Fibroblast of skin of scalp (primary cell): ENCODE data around the gene RASA3.
"Not testable (repeated sequence)": the region's sequence is repeated elsewhere in the genome, so short reads cannot be mapped to it uniquely, and the experiment has no call there.

ENCODE experiments used
- DNase-seq: peaks from one replicate; pipeline ENCODE4 v3.0.0-alpha.2; 2013

Gene RASA3

DNA sequence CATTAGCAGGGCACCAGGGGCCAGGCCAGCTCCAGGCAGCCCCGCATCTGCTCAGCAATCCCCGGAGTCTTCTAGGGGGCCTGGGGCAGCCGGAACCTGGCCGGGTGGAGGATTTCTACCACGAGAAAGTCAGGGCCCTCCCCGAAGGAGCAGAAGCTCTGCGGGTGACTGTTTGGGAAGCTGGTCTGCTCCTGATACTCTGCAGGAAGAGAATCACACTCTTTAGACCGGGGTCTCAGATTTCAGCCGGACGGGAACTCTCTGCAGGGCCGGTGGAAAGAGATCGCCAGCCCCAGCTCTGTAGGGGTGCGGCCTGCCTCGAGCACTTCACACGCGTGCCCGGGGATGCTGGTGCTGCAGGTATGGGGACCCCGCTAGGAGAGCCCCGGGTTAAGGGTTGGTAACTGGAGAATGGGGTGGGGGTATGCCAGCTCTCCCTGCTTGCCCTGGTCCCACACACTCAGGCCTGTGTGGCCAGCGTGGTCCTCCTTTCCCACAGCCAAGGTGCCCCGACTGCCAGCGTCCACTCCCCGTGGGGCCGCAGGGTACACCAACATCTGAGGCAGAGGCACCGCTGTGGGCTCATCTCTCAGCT lies 20.1 kb downstream of the RASA3 start:
- DNase-seq, result no peak

DNA sequence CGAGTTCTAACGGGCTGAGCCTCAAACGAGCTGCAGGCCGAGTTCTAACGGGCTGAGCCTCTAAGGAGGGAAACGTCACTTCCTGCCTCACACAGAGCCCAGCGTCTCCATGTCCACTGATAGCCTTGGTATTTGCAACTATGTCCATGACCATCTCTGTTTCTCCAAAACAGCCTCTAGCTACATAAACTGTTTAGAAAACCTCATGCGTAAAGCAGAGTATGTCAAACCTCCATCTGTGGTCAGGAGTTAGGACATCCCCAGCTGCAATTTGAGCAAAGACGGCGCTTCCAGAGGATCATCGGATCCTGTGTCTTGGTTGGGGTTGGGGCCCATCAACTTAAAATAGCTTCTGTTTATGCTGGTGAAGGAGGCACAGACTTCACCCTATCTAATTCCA lies 20.8 kb downstream of the RASA3 start:
- DNase-seq, result peak; percentile 62

DNA sequence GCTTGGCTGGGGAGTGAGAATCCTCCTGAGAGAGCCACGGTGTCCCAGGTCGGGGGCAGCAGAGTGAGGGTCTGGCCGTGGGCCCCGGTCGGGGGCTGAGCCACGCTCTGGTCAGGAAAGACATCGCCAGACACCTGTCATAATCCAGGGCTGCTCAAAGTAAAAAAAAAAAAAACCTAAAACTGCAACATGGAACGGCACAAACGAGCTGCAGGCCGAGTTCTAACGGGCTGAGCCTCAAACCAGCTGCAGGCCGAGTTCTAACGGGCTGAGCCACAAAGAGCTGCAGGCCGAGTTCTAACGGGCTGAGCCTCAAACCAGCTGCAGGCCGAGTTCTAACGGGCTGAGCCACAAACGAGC lies 21.6 kb downstream of the RASA3 start:
- DNase-seq, result not testable (repeated sequence)

DNA sequence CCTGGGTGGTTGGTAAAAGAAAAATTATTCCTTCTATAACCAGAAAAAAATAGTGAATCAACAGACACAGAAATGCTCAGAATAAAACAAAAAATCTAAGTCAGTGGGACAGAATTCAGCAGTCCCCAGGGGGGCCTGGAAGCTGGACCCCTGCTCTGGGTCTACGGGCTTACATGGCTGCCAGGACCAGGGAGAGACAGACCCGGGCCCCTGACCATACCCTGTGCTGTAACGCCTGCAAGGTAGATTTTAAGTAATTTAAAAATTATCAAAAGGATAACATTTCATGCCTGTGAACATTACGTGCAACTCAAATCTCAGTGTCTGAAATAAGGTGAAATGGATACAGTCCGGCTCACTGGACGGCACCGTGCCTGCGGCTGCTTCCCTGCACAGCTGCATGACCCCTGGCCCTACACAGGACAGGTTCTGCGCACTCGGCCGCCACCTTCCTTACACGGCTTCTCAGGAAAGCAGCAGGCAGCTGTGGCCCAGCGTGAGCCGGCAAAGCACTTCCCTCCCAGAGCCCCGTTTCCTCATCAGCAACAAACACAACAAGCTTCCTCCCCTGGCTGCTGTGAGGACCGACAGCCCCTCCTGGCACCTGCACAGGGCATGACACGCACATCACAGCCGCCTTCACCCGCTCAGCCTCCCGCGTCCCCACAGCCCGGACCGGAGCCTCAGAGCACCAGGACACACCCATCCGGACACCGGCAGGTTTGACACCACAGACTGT lies 22.2 kb downstream of the RASA3 start:
- DNase-seq, result no peak

DNA sequence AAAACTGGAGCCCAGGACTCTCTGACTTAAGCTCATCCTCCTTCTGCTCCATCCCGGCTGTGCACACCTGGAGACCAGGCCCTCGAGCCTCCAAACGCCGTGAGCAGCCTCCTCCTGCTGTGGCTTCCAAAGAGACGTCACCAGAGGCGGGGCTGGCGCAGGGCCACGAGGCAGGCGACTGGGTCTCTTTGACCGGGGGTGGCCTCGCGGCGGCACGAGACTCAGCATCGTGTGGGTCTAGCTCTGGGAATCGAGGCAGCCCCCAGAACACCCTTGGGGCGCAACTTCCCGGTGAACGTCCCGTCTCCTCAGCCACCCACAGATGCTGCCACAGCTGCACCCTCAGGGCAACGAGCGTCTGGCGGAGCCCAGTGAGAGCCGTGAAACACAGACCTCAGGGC lies 22.8 kb downstream of the RASA3 start:
- no peak for DNase-seq

DNA sequence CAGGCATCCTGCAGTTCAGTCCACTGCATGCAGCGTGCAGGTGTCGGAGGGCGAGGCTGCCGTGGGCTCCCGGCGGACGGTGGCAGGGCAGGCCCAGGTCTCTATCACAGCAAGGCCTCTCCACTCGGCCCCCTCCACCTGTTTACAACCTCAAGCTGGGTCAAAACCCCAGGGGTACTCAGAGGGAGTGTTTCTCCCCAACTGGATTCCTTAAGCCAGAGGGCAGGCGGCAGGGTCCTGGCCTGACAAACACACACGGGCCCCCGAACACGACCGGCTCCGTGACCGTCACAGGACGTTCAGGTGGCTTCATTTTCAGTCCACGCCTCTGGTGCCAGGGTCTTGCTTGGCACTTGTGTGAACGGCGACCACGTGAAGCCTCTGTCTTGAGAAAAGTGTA lies 23.5 kb downstream of the RASA3 start:
- DNase-seq, result no peak

DNA sequence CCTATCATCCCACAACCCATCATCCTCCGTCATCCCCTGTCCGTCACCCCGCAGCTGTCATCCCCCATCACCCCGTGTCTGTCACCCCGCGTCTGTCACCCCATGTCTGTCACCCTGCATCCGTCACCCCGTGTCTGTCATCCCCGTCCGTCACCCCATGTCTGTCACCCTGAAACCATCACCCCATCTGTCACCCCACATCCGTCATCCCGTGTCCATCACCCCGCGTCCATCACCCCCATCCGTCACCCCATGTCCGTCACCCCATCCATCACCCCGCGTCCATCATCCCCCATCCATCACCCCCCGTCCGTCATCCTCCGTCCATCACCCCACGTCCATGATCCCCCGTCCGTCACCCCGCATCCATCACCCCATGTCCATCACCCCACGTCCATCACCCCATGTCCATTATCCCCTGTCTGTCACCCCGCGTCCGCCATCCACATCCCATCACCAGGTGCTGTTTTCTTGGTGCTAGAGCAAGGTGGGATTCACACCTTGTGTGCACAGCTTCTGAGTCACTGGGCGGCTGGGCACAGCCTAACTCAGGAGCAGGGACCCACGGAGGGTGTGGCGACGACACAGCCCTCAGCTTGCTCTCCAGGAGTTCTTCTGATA lies 24.2 kb downstream of the RASA3 start:
- no peak for DNase-seq

DNA sequence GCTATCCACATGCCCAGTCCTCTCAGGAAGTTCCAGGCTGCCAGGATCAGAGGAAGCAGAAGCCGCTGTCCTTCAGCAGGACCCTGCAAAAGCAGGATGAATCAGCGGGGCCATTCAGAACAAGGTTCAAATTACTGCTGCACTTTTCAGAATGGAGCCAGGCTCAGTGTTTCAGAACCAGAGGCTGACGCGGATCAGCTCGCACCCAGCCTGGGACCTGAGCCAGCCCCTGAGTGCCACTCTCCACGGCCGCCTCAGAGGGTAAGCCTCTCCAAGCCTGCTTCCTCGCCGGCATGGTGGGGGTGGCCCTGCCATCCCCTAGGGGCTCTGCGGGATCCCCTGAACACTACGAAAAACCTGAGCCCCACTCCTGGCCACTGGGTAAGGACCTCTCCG lies 24.7 kb downstream of the RASA3 start:
- peak; percentile 64 for DNase-seq

DNA sequence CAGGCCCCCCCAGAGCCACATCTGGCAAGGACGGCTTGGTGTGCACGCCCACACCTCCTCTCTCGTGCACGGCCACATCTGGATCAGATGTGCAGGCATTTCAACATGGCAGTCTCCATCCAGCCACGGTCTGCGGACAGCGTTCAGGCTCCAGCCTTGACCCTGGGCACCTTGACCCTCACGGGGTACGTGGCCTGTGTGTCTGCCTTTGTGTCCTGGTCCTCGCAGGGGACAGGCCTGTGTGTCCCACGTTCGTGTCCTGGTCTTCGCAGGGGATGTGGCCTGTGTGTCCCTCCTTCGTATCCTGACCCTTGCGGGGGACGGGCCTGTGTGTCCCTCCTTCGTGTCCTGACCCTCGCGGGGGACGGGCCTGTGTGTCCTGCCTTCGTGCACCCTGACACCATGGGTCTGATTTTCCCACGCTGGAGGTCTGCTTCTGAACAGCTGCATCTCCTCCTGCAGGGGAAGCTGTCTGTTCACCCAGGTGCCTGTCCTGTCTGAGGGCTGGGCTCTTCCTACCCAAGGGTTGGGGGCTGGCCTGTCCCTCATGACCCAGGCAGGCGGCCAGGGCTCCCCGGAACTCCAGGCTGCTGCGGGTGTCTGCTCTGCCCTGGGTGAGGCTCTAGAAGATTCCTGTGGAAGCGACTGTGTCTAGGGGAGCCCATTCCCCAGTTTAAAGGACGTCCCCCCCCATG lies 25.3 kb downstream of the RASA3 start:
- DNase-seq, result no peak

DNA sequence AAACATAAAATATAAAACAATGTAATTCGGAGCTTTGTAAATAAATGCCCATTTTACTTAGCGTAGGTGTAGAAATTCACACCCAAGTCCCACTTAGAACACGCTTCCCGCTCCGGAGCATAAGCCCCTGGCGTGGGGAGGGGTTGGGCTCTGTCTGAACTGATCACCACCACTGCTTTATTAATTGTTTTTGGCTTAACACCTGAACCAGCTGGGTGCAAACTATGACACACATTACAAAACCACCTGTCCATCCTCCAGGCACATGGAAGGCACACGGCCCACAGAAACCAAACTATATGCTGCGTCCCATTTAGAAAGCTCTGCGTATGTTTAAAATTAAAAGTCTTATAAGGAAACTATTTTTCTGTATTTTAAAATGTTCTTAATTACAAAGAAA lies 25.9 kb downstream of the RASA3 start:
- DNase-seq, result no peak

DNA sequence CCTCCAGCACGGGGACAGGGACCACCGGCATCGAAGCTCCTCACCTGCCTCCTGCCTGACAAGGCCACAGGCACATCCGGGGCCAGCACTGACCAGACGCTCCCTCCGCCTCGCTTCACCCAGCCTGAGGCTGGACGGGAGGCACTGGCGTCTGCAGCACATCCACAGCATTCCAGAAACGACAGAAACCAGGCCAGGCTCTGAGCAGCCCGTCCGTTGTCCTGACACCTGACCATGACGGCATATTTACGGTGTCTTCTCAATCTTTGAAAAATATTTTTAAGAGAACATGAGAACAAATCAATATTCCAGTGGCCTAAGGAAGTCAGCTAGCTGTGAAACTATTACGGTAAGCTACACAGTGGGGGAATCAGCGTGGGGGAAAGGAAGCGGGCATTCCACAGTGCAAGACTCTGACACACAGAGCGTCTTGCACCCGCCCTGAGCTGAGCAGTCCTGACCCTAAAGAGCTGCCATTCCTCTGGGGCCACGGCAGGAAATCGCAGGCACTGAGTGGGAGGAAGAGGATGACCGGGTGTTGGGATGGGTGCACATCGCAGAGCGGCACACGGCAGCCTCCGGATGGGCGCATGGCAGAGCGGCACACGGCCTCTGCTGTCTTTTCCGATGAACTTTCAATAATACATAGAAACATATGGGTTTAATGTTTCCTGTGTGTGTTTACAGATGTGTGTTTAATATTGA lies 26.8 kb downstream of the RASA3 start:
- peak; percentile 55 for DNase-seq

DNA sequence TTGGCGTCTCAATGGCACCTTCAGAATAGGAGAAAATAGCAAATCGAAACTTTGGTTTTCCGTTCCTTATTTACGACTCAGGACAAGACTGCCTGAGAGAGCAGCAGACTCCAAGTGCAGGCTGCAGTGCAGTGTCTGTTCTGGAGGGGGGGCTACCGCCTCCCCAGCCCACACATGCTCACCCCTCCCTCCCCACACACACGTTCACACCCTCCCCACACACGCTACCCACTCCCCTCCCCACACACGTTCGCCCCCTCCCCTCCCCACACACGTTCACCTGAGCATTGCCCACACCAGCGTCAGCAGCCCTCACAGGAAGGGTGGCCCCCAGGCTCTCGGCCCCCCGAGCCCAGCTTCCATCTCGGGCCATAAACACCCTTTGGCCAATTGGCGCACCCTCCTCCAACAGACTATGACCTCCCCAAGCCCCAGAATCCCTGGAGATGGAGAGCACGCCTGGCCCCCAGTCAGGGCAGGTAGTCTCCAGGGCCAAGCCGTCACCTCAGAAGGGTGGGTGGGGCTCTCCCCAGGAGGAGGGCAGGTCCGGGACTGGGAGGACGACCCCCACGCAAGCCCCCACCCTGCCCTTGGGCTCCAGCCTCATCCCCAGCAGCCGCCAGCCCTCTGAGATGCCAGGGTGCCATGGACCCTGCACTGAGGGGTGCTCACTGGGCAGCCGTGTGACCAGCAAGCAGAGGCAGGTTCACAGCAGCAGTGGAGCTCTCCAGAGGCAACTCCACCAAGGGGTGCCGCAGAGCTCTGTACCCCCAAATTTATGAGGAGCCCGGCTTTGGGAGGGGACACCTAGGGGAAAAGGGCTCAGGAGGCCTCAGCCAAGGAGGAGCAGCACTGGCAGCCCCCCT lies 27.5 kb downstream of the RASA3 start:
- DNase-seq, result no peak

DNA sequence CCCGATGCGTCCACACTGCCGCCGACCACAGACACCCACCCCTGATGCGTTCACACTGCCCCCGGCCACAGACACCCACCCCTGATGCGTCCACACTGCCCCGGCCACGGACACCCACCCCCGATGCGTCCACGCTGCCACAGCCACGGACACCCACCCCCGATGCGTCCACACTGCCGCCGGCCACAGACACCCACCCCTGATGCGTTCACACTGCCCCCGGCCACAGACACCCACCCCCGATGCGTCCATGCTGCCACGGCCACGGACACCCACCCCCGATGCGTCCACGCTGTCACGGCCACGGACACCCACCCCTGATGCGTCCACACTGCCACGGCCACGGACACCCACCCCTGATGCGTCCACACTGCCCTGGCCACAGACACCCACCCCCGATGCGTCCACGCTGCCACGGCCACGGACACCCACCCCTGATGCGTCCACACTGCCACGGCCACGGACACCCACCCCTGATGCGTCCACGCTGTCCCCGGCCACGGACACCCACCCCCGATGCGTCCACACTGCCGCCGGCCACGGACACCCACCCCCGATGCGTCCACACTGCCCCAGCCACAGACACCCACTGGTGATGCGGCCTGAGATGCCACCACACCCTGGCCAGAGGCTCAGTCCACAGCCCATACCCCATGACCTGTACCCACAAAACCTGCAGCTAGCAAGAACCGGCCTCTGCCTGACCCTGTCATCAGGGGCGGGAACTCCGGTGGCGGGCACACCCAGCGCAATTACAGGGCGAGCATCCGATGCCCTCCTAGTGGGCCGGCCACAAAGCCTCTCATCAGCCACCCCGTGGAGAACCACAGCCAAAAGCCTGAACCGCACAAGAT lies 28.4 kb downstream of the RASA3 start:
- no peak for DNase-seq

DNA sequence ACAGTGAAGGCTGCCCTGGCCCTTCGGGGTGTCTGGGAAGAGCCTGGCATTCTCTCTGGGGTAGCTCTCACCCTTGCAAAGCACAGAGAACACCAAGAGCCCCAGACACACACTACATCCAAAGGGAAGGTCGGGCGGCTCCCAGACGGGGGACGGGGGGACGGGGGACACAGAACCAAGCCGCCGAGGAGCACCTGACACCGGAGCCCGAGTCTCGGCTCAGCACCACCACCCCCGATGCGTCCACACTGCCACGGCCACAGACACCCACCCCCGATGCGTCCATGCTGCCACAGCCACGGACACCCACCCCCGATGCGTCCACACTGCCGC lies 29.2 kb downstream of the RASA3 start:
- DNase-seq, result not testable (repeated sequence)

DNA sequence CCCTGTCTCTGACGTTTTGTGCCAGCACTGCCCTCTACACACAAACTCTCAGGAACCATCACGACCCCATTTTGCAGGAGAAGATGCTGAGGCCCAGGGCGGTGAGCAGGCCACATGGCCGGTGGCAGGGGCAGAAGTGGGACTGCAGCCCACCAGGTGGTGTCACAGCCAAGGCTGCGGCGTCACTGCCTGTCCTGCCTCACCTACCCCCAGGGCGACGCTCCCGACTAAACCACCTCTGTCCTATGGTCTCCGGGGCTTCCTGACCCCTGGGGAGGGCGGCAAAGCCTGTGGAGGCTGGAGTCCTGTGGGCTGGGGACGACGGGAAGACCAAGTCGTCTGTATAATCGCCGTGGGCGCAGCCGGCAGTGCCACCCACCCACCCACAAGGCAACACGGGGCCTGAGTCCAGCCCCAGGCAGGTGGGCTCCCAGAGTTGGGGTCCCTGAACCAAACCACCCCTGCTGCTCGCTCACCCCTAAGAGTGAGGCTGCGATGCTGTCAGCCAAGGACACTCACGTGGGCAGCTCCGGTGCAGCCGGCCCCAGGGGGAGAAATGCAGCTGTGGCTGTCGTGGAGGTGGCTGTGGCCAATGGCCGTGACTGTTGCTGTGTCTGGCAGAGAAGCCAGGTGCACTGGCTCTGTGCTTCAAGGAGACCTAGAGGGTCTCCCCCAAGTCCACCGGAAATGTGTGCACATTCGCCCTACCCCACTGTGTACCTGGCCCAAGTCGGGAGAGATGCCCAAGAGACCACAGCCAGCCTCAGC lies 29.7 kb downstream of the RASA3 start:
- no peak for DNase-seq

DNA sequence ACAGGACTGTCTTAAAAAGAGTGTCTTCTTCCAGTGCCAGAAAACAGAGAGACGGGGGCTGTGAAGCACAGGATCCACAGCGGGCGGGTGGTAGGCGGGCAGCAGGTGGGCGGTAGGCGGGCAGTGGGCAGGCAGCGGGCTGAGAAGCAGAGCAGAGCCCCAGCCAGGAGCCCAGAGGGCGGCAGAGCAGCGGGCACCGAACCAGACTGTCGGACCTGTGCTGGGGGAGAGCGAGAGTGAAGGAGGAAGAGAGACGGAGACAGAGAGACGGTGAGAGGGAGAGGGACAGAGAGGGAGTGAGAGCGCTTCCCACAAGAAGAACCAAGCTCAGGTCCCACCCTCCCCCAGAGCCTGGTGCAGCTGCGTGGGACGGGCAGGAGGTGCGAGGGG lies 30.3 kb downstream of the RASA3 start:
- no peak for DNase-seq

DNA sequence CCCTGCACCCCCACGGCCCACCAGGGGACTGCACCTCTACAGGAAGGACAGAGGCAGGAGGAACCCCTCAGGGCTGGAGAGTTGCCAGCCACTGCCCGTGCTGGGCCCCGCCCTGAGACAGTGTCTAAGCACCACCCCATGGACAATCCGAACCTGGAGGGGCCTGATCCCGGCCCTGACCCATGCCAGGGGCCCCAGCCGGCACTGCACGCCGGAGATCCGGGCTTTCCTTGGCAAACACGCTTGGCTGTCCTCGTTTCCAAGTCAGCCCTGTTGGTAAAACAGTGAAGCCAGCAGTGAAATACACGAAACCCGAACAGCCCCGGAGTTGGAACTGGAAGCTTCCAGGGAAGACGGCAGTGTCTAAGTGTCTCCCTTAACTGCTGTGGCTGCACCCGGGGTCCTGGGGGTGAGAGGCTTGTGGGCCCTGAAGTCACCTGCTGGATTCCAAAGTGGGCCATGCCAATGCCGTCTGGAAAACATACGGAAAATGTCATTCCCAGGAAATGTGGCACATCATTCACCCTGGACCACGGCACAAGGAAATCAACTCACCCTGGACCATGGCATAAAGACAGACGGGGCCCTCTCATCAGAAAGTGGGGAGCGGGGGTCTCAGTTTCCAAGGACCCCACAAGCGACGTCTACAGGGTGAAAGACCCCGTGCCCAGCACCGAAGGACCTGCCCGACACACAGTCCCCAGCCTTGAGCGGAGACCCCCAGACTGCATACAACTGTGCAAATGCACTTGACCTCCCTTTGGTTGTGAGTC lies 30.9 kb downstream of the RASA3 start:
- DNase-seq, result no peak

DNA sequence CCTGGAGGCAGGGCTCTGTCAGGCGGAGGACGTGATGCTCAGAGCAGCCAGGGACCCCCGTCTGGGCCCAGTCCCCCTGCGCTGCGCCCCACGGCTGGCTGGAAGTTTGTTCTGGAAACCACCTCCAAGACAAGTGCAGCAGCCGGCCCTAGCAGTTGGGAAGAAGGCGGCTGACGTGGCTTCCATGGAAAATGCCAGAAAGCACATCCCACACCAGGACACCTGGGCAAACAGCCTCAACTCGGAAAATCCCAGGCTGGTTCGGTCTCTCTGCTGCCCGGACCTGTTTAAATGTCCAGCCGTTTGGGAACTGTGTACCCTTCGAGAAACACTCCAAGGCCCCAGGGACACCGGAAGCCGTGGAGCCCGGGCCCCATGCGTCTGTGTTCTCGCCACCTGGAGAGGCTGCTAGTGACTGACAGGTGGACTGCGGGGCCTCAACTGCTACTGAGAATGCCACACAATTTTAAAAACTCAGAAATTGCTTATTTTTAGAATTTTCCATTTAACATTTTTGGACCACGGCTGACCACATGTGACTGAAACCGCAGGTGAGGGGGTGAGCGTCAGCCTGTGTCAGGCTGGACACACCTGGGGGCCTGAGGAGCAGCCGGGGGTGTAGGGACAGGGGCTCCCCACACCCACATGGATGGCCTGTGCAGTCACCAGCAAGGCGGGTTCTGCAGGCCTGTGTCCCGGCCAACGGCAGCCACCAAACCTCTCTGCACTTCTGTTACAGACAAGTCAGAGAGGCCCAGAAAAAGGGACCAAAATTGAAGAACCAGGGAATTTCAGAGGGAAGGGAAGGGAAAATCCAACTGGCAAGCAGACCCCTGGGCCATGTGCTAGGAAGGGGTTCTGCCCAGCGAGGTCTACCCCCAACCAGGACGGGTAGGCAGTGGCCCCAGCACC lies 31.7 kb downstream of the RASA3 start:
- DNase-seq, result no peak
